HEK293 (cell line): ENCODE results near the gene ZNF18.

ENCODE experiments used
- CTCF ChIA-PET: fragments of 350-600 bp; formaldehyde crosslinking; extraction: SDS; loops from one replicate; lab custom pipeline; 2021; ENCODE audit warnings: antibody characterized with exemption; lab: Yijun Ruan, JAX
- POLR2A ChIA-PET: fragments of 300-600 bp; formaldehyde crosslinking; extraction: SDS; loops from one replicate; lab custom pipeline; 2020; ENCODE audit warnings: antibody characterized with exemption, inconsistent platforms; lab: Yijun Ruan, JAX
- H3K27ac ChIP-seq: fragments of 200-500 bp; sonication (Bioruptor generic); 2 replicates; pipeline ENCODE4 v1.5.1; 2014; ENCODE audit warnings: low read depth, low read length, control low read depth, inconsistent platforms; ENCODE audit errors: extremely low read depth
- H3K36me3 ChIP-seq, 2 experiments: fragments of 200-500 bp in 1 of 2; sonication (Bioruptor generic) in 1 of 2; 1 replicate in 1 of 2; 2 replicates in 1 of 2; pipeline ENCODE4 v1.5.1; 2014 to 2017; ENCODE audit warnings: inconsistent platforms in 2 of 2, low read length in 2 of 2; ENCODE audit not compliant: control insufficient read depth in 2 of 2, insufficient read depth in 1 of 2
- H3K4me1 ChIP-seq: fragments of 200-500 bp; sonication (Bioruptor generic); 2 replicates; pipeline ENCODE4 v1.5.1; 2014; ENCODE audit warnings: mild to moderate bottlenecking, low read length, inconsistent platforms; ENCODE audit not compliant: control insufficient read depth, insufficient read depth
- H3K4me3 ChIP-seq: 2 replicates; pipeline ENCODE4 v1.5.1; 2011; ENCODE audit warnings: low read depth, mild to moderate bottlenecking, control low read depth, low read length, moderate library complexity
- H3K9me3 ChIP-seq: fragments of 200-500 bp; sonication (Bioruptor generic); 2 replicates; pipeline ENCODE4 v1.5.1; 2014; ENCODE audit warnings: low read depth, low read length, inconsistent platforms; ENCODE audit not compliant: control insufficient read depth, insufficient read depth
- ZBTB7A ChIP-seq: fragments of 450-650 bp; formaldehyde crosslinking; IDR thresholded peaks from 2 replicates; pipeline ENCODE4 v1.5.1; 2016; ENCODE audit warnings: low read depth, missing biosample characterization, missing genetic modification characterization
- ZFHX2 ChIP-seq: fragments of 450-650 bp; formaldehyde crosslinking; conservative IDR thresholded peaks from 2 replicates; pipeline ENCODE4 v1.5.1; 2016; ENCODE audit warnings: missing biosample characterization, missing genetic modification characterization
- ZFP37 ChIP-seq: fragments of 450-650 bp; formaldehyde crosslinking; IDR thresholded peaks from 2 replicates; pipeline ENCODE4 v1.5.1; 2016; ENCODE audit warnings: missing biosample characterization, missing genetic modification characterization
- ZNF169 ChIP-seq: fragments of 450-650 bp; formaldehyde crosslinking; IDR thresholded peaks from 2 replicates; pipeline ENCODE4 v1.5.1; 2016; ENCODE audit warnings: missing biosample characterization, missing genetic modification characterization
- ZNF202 ChIP-seq: fragments of 450-650 bp; formaldehyde crosslinking; IDR thresholded peaks from 2 replicates; pipeline ENCODE4 v1.5.1; 2016; ENCODE audit warnings: missing biosample characterization, missing genetic modification characterization, borderline replicate concordance
- ZNF266 ChIP-seq: fragments of 450-650 bp; formaldehyde crosslinking; IDR thresholded peaks from 2 replicates; pipeline ENCODE4 v1.5.1; 2016; ENCODE audit warnings: missing biosample characterization, missing genetic modification characterization, low read depth
- ZNF335 ChIP-seq: fragments of 450-650 bp; formaldehyde crosslinking; conservative IDR thresholded peaks from 2 replicates; pipeline ENCODE4 v1.5.1; 2016; ENCODE audit warnings: missing biosample characterization, missing genetic modification characterization
- ZNF473 ChIP-seq: fragments of 450-650 bp; formaldehyde crosslinking; IDR thresholded peaks from 2 replicates; pipeline ENCODE4 v1.5.1; 2017; ENCODE audit warnings: missing biosample characterization, missing genetic modification characterization
- ZNF621 ChIP-seq: fragments of 450-650 bp; formaldehyde crosslinking; IDR thresholded peaks from 2 replicates; pipeline ENCODE4 v1.5.1; 2017; ENCODE audit warnings: missing biosample characterization, missing genetic modification characterization
- ZNF664 ChIP-seq: fragments of 450-650 bp; formaldehyde crosslinking; IDR thresholded peaks from 2 replicates; pipeline ENCODE4 v1.5.1; 2016; ENCODE audit warnings: missing biosample characterization, missing genetic modification characterization
- ZNF701 ChIP-seq: fragments of 450-650 bp; formaldehyde crosslinking; IDR thresholded peaks from 2 replicates; pipeline ENCODE4 v1.5.1; 2016; ENCODE audit warnings: missing biosample characterization, missing genetic modification characterization
- ZNF776 ChIP-seq: fragments of 450-650 bp; formaldehyde crosslinking; IDR thresholded peaks from 2 replicates; pipeline ENCODE4 v1.5.0; 2017; ENCODE audit warnings: missing biosample characterization, missing genetic modification characterization, borderline replicate concordance
- TF ChIP-seq, protein P1 (sequence below): fragments of 450-650 bp; formaldehyde crosslinking; IDR thresholded peaks from 2 replicates; pipeline ENCODE4 v1.5.1; 2017; ENCODE audit warnings: missing biosample characterization, missing genetic modification characterization
- TF ChIP-seq, protein P2 (sequence below): fragments of 450-650 bp; formaldehyde crosslinking; IDR thresholded peaks from 2 replicates; pipeline ENCODE4 v1.5.1; 2017; ENCODE audit warnings: missing biosample characterization, mild to moderate bottlenecking, missing genetic modification characterization, moderate library complexity
- TF ChIP-seq, protein P3 (sequence below): fragments of 450-650 bp; formaldehyde crosslinking; IDR thresholded peaks from 2 replicates; pipeline ENCODE4; 2016; ENCODE audit warnings: missing biosample characterization, missing genetic modification characterization
- TF ChIP-seq, protein P4 (sequence below): fragments of 450-650 bp; IDR thresholded peaks from 2 replicates; pipeline ENCODE4 v1.5.1; 2018; ENCODE audit warnings: missing biosample characterization, missing genetic modification characterization

ZNF18 gene

DNA sequence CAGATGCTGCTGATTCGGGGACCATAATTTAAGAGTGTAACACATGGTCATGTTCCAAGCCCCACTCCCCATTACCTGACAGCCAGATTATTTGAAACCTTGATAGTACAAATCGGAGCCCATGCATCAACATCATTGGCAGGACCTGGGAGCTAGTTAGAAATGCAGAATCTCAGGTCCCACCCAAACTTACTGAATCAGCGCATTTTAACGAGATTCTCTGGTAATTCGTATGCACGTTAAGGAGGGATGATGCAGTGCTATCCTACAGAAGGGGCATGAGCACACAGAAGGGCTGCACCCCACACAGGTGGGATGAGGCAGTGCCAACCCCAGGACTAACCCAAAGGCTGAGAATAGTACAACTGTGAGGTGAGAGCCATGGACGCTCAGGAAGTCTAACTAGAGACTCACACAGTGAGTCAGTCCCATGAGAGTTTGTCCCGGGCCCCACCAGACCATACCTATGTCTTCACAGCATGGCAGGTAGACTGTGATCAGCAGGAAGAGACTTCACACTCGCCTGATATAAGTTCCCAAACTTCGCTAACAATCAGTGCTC, 64.9 kb downstream of the ZNF18 start (continued):
- TF ChIP-seq, protein P1, sequence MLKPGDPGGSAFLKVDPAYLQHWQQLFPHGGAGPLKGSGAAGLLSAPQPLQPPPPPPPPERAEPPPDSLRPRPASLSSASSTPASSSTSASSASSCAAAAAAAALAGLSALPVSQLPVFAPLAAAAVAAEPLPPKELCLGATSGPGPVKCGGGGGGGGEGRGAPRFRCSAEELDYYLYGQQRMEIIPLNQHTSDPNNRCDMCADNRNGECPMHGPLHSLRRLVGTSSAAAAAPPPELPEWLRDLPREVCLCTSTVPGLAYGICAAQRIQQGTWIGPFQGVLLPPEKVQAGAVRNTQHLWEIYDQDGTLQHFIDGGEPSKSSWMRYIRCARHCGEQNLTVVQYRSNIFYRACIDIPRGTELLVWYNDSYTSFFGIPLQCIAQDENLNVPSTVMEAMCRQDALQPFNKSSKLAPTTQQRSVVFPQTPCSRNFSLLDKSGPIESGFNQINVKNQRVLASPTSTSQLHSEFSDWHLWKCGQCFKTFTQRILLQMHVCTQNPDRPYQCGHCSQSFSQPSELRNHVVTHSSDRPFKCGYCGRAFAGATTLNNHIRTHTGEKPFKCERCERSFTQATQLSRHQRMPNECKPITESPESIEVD (tag by site-specific recombination), result no peak
- TF ChIP-seq, protein P2, sequence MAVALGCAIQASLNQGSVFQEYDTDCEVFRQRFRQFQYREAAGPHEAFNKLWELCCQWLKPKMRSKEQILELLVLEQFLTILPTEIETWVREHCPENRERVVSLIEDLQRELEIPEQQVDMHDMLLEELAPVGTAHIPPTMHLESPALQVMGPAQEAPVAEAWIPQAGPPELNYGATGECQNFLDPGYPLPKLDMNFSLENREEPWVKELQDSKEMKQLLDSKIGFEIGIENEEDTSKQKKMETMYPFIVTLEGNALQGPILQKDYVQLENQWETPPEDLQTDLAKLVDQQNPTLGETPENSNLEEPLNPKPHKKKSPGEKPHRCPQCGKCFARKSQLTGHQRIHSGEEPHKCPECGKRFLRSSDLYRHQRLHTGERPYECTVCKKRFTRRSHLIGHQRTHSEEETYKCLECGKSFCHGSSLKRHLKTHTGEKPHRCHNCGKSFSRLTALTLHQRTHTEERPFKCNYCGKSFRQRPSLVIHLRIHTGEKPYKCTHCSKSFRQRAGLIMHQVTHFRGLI (tag by site-specific recombination), result no peak
- TF ChIP-seq, protein P3, sequence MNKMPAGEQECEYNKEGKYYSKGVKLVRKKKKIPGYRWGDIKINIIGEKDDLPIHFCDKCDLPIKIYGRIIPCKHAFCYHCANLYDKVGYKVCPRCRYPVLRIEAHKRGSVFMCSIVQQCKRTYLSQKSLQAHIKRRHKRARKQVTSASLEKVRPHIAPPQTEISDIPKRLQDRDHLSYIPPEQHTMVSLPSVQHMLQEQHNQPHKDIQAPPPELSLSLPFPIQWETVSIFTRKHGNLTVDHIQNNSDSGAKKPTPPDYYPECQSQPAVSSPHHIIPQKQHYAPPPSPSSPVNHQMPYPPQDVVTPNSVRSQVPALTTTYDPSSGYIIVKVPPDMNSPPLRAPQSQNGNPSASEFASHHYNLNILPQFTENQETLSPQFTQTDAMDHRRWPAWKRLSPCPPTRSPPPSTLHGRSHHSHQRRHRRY, result no peak
- TF ChIP-seq ZNF266 (tag by site-specific recombination), result no peak

DNA sequence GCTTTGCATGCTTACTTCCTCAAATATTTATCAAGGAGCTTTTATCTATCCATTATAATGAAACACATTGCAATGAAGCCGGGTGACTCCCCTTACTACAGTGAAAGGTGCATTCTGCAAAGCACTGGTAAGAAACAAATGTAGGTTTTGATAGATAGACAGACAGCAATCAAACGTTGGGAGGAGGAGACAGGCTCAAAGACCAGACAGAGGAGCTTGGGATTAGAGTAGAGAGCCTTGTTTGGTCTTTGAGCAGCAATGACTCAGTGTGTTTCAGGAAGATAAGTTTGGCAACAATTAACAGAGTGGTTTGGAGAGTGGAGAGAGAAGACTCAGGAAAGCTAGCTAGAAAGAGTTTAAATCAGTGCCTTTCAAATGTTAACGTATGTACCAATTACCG, 68.8 kb downstream of the ZNF18 start:
- no peak overlapping the region for H3K27ac ChIP-seq
- ChIA-PET POLR2A (interaction anchor here (0.6 kb wide), 1 partner anchor 69 kb away, joined by 8 read pairs; the partner anchor contains the start of gene ZNF18), CTCF (interaction anchor here (0.7 to 0.9 kb wide), 2 partner anchors 52 to 652 kb away, joined by 3 to 6 read pairs; no protein-coding TSS in a partner anchor)
- no peaks in the 10 kb centered on the region for H3K9me3 ChIP-seq
- no peak overlapping the region for H3K4me3 ChIP-seq
- TF ChIP-seq ZNF776 (tag by site-specific recombination), result no peak
- TF ChIP-seq ZNF473 (tag by site-specific recombination), result no peak
- TF ChIP-seq ZNF664 (tag by site-specific recombination), result no peak
- no peak for TF ChIP-seq ZNF335 (tag by site-specific recombination)
- TF ChIP-seq, protein P4, sequence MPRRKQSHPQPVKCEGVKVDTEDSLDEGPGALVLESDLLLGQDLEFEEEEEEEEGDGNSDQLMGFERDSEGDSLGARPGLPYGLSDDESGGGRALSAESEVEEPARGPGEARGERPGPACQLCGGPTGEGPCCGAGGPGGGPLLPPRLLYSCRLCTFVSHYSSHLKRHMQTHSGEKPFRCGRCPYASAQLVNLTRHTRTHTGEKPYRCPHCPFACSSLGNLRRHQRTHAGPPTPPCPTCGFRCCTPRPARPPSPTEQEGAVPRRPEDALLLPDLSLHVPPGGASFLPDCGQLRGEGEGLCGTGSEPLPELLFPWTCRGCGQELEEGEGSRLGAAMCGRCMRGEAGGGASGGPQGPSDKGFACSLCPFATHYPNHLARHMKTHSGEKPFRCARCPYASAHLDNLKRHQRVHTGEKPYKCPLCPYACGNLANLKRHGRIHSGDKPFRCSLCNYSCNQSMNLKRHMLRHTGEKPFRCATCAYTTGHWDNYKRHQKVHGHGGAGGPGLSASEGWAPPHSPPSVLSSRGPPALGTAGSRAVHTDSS (tag by site-specific recombination), result no peak
- no peak for TF ChIP-seq ZNF701 (tag by site-specific recombination)
- TF ChIP-seq ZFHX2 (tag by site-specific recombination), result no peak
- no peak for TF ChIP-seq ZBTB7A (tag by site-specific recombination)
- no peak for TF ChIP-seq ZNF202 (tag by site-specific recombination)
- no peak for TF ChIP-seq ZNF266 (tag by site-specific recombination)
- TF ChIP-seq ZNF169, result no peak
- TF ChIP-seq ZFP37 (tag by site-specific recombination), result no peak
- no peak for TF ChIP-seq ZNF621 (tag by site-specific recombination)
- no peaks in the 10 kb centered on the region for H3K4me1 ChIP-seq
- no peaks in the 10 kb centered on the region for H3K36me3 ChIP-seq
